HG03521 (cell line): ENCODE data around the gene EXOC6B.

Source experiments
- ATAC-seq: cut with Tn5 transposase; IDR thresholded peaks from one replicate; pipeline ENCODE4 v1.9.1; 2021; ENCODE audit warnings: mild to moderate bottlenecking, moderate library complexity; ENCODE audit not compliant: unreplicated experiment

The EXOC6B gene

DNA sequence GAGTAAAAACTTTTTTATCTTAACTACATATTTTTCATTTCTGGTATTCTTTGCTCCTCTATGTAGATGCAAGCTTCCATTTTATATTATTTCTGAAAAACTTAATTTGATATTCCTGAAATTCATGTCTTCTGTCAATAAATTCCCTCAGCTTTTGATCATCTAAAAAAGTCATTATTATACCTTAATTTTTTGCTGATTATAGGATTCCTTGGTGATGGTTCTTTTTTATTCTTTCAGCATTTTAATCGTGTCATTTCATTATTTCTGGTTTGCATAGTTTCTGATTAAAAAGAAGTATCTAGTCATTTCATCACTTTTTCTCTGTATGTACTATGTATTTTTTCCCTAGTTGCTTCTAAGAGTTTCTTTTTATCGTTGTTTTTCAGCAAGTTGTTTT, 436.4 kb downstream of the EXOC6B start:
- no peak for ATAC-seq

DNA sequence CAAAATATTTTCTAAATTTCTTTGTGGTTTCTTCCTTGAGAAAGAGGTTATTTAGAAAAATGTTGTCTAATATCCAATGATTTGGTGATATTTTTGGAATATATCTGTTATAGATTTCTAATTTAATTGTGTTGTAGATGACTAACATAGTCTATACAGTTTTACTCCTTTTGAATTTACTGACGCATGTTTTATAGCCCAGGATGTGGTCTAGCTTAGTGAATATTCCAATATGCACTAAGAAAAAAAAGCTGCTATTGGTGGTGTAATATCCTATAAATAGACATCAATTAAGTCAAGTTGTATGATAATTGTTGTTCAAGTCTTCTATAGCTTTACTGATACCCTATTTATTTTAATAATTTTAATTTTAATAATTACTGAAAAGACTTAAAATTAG, 437.6 kb downstream of the EXOC6B start:
- no peak for ATAC-seq

DNA sequence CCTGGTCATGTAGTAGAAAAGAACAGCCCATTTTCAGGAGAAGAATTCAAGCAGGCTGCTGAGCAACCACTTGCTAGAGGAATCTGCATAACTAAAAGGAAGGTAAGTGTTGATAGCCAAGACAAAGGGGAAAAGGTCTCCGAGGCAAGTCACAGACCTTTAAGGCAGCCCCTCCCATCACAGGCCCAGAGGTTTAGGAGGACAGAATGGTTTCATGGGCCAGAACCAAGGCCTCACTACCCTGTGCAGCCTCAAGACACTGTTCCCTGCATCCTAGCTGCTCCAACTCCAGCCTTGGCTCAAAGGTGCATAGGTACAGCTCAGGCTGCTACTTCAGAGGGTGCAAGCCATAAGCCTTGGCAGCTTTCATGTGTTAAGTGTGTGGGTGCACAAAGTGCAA, 439.5 kb downstream of the EXOC6B start:
- ATAC-seq: no peak

DNA sequence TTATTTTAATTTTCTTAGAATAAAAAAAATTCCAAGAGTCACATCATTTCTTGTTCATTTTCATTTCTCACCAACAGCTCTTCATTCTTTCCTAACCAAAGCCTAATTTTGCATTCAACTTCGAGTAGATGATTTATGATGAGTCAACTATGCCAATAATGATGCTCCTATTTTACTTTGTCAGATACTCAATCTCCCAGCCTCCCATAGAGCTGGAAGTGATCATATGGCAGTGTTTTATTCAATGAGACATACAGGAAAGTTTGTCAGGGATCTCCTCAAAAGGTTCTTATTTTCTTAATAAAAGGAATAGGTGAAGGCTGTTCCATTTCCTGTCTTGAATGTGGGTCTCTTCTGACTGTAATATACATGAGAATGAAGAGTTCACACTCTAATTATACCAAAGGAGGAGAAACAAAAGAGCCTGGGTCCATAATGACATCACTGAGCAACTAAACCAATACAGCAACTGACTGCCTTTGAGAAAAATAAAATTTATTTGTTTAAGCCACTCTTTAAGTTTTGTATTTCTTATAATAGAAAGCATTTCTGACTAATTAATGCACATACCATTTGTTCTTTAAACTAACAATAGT, 447.0 kb downstream of the EXOC6B start:
- no peak for ATAC-seq

DNA sequence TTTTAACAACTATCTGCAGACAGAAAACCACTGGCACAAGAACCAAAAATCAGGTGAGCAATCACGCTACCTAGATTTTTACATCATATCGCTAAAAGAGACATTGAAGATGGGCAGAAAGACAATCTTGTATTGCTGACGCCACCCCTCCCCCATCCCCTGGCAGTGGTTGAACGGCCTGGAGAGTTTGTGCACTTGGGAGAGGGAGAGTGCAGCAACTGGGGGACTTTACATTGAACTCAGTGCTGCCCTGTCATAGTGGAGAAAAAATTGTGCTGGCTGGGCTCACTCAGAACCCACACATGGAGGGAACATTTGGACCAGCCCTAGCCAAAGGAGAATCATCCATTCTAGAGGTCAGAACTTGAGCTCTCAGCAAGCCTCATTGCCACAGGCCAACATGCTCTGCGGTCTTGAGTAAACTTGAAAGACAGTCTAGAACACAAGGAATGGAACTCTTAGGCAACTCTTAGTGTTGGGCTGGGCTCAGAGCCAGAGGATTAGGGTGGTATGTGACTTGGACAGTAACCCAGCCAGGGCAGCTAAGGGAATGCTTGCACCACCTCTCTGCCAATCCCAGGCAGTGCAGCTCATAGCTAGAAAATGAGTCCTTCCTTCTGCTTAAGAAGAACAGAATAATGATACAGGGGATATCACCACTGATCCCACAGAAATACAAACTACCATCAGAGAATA, 458.2 kb downstream of the EXOC6B start:
- ATAC-seq: no peak

DNA sequence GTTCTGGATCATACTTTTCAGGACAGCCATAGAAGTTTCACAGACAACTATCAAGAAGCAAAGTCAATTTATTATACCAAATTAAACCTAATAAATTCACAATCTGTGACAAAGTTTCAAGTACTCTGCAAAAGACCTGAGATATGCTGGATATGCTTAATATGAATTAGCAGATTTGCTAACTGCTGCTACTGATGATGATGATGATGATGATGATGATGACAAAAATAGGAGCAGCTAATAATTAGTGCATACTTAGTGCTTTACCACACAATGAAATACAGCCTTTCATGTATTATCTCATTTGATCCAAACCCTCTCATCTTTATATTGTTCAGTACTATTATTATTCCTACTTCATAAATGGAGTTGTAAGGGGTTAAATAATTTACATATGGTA, 462.4 kb downstream of the EXOC6B start:
- ATAC-seq: no peak

DNA sequence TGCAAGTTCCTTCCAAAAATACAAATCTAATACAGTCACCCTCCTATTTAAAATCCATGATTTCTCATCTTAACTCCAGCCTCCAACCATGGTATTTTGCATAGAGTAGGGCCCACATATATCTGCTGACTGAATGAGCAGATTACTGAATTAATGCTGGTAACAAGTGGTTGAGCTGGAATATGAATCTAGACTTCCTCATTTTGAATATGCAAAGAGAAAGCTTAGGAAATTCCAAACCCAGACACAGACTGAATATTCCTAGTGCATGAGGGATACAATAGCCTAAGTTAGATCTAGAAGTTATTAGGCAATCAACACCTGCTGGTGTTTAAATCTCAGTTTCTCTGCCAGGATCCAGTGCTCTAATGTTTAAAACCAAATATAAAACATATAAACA, 463.1 kb downstream of the EXOC6B start:
- ATAC-seq: no peak

DNA sequence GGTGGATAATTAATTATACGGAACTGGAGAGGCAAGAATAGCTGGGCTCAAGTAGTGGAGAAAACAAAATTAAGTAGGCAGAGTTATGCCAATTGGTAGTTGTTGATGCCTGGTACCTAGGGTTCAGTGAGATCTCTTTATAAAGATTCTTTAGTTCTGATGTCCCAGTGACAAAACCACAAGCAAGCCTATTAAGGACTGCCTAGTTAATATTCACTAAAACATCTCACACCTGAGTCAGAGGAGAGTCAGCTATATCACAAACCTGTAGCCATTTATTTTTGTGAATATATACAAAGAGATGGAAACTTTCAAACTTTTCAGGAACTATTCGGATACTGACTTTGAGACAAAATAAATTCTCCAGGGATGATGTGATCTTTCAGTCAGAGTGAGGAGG, 464.3 kb downstream of the EXOC6B start:
- no peak for ATAC-seq

DNA sequence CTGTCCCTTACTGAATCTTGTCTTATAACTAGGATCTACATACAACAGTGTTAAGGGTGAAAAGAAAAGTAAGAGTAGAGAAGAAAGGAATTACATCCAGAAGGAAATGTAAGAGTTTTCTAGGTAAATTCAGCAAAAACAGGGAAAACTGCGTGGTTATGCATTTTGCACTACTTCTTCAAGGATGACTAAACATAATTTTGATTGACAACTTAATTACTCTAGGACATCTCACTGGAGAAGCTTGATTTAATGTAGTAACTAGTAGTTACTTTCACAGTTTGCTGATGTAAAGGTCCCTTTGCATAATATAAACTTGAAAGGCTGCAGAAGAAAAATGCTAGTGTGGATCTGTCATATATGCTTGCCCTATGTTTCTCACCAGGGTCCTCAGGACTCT, 464.8 kb downstream of the EXOC6B start:
- no peak for ATAC-seq

DNA sequence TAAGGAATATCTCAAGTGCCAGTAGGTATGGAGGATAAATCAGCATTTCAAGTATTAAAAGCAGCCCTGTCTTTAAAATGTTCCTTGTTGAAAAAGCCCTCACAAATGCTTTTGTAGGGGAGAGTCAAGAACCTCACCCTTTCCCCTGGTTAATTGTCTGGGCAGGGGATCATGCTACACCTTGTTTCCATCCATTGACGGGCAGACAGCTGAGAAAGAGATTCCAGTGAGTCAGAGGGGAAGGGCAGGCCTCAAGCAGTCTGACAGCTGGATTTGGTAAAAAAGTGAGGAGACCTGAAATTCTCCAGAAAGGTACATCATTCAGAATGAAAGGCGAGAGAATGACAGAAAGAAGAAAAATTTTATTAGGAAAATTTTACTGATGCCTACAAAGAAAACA, 475.0 kb downstream of the EXOC6B start:
- ATAC-seq: no peak

DNA sequence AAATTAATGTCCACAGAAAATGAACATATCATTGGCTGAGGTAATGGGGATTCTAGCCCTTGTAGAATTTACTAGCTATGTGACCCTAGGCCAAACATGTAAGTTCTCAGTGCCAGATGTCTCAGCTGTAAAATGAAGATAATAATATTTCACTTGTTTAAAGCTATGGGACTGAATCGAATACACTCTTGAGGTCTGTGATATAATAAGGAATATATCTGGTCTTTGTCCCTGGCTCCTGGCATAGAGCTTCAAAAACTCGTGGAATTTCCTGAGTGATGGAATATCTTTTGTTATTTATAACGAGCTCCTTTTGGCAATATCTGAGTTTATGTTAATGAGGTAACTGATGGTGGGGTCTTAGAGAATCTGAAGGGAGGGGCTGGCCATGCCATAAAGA, 476.8 kb downstream of the EXOC6B start:
- ATAC-seq: no peak

DNA sequence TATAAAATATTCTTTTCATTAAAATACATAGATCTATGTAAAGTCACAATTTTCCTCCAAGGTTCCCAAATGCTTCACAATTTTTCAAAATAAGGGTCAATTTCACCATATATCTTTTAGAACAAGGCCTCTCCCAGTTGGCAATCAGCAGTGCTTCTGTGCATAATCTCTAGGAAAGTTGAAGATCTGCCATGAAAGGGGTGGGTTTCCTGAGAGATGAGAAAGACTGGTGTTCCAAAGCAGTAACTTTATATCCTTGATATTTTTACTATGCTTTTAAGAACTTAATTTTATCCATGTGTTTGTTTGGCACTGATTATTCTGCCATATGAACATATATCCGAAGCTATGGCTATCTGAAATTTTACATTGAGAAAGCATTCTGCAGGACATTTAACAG, 478.8 kb downstream of the EXOC6B start:
- no peak for ATAC-seq

DNA sequence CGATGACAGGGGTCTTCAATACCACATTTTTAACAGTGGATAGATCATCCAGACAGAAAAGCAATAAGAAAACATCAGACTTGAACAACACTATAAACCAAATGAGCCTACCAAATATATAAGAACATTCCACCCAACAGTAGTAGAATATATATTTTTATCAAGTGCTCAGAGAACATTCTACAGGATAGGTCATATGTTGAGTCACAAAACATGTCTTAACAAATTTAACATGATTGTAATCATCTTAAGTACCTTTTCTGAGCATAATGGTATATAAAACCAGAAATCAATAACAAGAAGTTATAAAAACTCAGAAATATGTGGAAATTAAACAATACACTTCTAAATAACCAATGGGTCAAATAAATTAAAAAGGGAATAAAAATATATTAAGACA, 484.2 kb downstream of the EXOC6B start:
- no peak for ATAC-seq

DNA sequence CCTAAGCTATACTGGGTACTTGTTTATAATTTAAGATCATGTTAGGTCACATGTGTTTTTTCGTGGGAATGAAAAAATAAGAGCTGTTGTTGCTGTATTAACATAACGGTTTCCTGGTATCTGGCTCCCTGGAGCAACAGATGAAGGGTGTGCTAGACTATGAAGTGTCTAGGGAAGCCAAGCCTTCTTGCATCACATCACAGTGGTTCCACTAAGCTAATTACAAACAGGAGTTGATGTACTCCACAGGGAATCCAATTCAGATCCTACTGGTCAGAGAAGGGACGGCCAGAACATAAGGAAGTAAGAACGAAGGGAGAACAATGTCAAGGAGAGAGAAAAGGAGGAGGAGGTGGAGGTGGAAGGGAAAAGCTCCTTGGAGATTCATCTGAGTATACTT, 485.2 kb downstream of the EXOC6B start:
- ATAC-seq: no peak

DNA sequence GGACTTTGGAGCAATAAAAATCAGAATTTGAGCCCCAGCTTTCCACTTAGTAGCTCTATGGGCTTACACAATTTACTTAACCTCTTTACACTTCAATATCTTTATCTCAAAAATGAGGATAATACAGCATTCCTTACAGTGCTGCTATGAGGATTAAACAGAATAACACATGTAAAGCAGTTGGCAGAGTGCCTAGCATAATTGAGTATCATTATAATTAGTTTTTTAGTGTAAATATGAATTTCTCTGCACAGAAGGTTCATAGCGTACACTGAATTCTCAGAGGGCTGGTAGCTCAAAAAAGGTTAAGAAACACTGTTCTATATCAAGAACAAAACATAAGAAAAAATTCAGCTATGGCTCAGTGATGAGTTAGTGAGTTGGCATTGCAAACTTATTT, 487.8 kb downstream of the EXOC6B start:
- ATAC-seq: no peak

DNA sequence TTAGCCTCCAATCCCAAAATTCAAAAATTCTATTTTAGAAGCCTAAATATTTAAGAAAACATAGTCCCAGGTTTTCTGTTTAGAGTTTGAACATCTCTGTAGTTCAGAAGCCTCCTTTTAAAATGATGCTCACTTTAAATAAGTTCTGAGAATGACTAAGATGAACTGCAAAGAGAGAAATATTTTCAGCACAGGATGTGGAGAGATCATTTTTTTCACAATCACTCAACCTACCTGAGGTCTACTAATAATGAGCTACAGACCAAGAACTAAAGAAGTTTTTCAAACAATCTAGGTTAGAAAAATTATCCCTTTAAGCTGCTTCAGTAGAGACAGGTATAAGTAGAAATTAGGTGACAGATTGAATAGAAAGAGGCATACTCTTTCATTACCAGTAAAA, 493.1 kb downstream of the EXOC6B start:
- no peak for ATAC-seq

DNA sequence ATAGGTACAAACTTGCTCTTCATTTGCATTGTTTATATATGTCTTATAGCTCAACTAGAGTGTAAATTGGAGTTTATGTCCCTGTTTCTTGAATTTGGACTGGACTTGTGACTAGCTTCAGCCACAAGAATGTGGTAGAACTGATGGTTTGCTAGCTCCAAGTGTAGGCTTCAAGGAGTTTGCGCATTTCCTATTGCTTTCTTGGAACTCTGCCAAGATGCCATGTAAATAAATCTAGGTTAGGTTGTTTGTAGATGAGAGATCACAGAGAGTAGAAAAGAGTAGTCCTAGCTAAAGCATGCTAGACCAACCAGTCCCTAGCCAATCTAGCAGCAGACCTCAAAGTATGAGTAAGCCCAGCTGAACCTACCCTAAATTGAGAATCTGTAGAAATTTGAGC, 495.2 kb downstream of the EXOC6B start:
- no peak for ATAC-seq

DNA sequence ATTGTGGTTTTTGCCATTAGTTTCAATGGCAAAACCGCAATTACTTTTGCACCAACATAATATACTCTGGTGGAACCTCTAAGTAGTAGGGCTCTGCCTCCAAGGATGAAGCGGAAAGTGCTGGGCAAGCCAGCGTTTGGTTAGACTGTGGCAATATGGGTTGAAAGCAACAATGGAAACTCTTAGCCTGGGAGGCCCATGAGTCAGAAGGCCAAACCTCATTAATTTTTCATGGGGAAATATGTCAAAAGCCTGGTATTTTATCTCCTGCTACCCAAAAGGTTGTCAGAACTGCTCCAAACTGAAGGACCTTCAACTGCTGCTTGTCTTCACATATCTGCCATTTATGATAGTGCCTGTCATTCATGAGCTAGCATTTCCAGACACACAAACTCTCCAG, 499.1 kb downstream of the EXOC6B start:
- no peak for ATAC-seq

DNA sequence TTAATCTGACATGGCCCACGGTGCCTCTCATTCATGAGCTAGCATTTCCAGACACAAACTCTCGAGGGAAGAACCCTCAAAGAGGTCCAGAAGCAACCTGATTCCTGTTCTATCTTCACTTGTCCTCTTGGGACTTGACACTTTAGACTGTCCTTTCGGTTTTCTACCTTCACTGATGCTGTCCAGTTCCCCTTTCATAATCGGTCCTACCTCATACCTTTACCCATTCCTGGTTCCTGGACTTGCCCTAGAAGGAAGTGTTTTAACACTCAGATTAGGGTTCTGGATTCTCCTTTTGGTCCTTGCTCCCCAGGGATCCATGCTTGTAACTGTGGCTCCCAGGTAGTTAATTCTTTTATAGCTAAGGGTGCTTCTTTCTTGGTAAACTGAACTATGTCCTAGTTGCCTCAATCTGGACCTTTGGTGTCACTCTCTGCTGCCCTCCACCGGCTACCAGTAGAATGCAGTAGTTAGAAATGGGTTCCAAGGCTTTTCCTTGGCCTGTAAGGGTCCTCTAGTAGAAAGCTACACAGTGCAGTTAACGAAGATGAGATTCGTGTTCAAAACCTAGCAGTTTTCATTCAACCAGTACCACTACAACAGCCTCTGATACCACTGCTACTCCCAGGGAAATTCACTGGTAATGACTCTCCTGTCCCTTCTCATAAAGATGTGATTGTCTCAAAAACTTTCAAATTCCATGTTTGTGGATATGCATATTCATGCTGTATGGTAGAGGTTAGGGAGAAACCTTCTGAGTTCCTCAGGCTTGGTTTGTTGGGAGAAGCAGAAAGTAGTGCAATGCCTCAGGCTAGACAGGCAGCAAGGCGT, 500.0 kb downstream of the EXOC6B start:
- ATAC-seq: no peak

DNA sequence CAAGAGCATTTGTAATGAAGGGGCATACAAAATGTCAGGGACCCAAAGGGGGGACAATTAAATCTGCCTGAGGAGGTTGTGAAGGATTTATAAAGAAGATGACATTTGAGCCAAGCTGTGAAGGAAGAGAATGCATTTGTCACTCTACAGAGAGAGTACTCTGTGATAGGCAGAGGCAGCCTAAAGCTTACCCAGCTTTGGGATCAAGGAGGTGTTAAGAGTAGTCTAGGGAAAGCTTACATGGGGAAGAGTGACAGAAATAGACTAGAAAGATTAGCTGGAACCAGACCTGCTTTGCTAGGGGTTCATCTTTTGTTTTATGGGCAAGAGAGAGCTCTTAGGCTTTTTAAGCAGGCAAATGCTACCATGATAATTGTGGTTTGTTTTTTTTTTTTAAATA, 509.1 kb downstream of the EXOC6B start:
- no peak for ATAC-seq

DNA sequence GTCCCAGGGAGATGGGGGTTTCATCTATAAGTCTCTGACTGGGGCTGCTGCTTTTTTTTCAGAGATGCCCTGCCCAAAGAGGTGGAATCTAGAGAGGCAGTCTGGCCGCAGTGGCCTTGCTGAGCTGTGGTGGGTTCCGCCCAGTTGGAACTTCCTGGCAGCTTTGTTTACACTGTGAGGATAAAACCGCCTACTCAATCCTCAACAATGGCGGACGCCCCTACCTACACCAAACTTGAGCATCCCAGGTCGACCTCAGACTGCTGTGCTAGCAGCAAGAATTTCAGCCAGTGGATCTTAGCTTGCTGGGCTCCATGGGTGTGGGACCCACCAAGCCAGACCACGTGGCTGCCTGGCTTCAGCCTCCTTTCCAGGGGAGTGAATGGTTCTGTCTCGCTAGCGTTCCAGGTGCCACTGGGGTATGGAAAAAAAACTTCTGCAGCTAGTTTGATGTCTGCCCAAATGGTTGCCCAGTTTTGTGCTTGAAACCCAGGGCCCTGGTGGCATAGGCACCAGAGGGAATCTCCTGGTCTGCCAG, 525.6 kb downstream of the EXOC6B start:
- no peak for ATAC-seq

DNA sequence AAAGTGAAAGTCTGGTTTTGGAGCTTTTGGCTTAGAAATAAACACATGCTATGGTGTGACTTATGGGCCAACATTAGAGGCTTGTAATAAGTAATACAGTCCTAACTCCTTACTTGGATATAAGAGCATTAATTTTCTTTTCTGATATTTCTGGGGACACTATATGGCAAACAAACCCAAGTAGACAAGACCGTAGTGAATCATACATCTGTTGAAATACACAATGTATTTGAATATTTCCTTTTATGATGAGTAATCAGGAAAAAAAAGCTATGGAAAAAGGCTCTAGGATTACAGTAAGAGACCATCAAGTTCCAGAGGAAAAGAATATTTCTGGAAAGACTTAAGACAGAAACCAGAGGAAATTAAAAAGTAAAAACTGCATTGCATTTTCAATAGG, 532.2 kb downstream of the EXOC6B start:
- ATAC-seq: no peak
